GM19035 (cell line): ENCODE measurements around the gene R3HDM1.
"Not testable (repeated sequence)": the region's sequence is repeated elsewhere in the genome, so short reads cannot be mapped to it uniquely, and the experiment has no call there.

ENCODE experiments used
- ATAC-seq: cut with Tn5 transposase; IDR thresholded peaks from one replicate; pipeline ENCODE4 v1.9.1; 2021; ENCODE audit not compliant: unreplicated experiment

The R3HDM1 gene

DNA sequence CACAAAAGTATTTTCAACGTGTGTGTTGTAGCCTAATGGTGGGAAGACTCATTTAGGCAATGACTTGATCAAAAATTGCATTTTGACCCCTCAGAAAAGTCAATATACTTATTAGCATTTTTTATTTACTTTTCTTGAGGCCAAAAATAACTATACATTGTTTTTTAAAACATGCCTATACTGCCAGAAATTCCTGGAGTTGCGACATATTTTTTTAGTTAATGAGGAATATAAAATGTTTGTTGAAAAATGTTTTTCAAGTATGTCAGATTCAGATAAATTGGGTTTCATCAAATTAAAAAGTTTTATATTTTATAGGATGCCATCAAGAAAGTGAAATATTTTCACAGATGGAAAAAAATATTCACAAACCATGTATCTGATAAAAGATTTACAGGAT is 39.6 kb downstream of the R3HDM1 start:
- ATAC-seq = no peak

DNA sequence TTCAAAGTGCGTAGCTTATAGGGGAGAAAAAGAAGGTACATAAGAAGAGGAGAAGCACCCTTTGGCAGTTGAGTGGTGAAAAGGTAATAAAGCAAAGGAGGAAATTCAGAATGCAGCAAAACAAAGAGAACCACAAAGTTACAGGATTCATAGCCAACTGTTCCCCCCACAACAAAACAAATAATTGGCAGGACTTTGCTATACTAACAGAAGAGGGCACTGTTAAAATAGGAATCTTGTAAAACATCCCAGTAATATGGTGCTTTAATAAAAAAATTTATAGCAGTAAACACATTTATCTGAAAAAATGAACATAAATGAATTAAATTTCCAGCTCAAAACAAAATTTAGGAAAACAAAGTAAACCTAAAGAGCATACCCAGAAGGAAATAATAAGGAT is 42.3 kb downstream of the R3HDM1 start:
- ATAC-seq = no peak

DNA sequence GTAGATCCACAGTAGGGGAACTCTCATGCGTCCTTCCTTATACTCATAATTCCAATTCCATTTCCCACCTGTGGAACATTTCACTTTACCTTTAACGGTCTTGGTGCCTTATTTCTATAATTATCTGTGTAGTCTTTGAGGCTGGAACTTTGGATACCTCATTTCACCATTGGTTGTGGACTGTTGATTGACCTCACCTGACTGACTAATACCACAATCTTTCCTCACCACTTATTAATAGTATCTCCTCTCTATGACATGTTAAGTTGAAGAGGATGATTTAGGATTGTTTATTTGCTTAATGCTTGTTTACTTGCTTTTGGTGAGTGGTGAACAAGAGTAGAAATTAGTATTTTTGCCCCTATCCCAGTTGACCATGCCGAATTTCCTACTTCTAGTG is 50.0 kb downstream of the R3HDM1 start:
- no peak for ATAC-seq

DNA sequence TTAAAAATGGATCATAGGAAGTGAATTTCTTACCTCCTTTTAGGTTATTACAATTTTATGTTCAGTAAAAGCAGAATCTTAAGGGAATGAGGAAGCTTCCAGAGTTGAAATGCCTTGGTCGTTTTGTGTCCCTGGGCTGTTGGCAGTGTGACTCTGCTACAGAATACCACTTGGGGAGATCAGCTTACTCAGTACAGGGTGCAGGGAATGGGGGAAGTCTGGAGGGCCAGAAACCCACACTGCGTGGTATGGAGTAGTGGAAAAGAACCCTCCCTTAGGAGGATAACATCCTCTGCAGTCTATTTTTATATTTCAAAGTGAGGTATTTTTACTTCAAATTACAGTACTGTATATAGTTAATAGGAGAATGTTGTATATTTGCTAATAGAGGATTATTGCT is 51.1 kb downstream of the R3HDM1 start:
- ATAC-seq = no peak

DNA sequence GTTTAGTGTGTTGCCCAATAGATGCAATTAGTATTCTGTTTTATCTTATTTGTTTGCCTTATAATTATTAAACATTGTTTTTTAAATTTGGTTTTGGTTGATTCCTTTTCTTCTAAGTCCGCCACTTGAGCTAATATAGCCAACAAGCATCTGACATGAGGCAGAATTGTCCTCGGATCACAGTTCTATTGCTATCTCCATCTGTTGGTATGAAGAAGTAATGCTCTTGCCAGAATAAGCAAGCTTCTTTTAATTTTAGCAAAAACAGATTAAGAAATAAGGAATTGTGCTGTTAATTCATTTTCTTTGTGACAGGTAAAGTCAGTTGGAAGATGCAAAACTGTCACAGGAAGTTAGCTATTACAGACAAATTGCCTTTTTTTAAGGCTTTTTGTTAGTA is 54.3 kb downstream of the R3HDM1 start:
- ATAC-seq = no peak

DNA sequence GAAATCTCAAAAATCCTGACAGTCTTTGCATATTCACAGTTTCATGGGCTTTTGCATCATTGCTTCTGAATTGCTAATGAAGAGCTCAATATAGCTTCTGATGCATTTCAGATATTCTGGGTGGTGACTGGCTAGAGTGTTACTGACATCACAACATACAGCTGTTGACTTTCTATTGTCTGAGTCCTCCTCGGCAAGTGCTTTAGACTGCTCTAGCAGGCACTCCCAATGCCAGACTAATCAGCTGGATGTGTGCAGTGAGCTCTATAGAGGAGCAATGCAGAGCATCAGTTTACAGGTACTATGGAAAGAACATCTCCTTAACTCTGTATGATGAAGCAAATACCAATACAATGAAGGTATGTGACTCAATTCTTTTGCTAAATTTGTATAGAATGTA is 54.9 kb downstream of the R3HDM1 start:
- peak; percentile 48 for ATAC-seq

DNA sequence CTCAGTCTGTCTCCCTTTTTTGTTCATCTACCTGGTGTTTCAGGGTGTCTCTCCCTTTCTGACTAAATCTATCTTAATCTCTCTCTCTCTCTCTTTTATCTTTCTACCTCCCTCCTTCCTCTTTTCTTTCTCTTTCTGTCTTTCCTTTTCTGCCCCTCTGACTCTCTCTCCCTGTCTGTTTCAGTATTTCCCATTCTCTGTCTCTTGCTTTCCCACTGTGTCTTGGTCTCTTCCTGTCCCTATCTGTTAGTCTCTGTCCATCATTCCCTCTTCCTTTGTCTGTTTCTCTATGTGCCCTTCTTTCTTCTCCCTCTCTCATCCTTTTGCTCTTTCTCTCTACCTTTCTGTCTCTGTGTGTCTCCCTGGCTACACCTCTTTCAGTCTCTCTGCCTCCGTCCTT is 56.7 kb downstream of the R3HDM1 start:
- no peak for ATAC-seq

DNA sequence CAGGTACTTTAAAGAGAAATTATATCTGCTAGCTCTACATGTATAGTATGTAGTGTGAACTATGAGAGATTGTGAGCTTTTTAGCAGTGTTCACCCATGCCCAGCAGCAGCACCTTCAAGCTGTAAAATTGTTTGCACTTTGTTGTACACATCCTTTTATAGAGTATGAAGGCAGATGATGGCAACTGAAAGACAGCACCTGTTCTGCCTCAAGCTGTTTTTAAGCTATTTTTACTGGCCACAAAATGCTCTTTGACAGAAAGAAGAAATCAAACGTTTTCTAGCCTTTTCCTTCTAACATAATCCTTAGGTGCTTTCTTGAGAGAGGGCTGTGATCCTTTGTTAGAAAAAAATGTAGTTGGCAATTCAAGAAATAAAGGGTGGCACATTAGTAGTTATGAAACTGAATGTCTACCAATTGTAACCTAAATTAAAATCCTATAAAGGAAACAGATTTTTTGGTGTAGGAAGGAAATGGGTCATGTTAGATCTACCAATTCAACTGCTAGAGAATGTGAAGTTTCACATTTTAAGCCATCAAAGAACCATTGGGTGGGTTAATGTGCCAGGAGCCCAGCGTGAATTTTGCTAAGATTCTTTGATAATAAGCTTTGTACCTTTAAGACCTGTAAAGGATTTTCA is 59.5 kb downstream of the R3HDM1 start:
- no peak for ATAC-seq

DNA sequence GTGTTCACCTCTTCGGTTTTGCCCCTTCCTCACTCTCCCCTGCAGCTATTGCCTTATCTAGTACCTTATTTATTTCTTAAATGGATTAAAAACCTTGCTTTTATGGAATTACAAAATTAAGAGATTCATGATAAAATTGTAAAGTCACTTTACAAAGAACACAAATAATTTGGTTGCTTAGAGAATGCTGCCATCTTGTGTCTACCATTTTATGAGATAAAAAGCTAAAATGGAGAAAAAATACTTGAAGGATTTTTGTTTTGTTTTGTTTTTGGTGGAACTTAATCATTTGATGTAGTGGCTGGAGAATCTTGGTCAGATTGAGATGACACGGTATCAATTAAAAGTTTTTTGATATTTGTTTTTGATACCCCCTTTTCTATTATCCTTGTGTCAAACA is 69.6 kb downstream of the R3HDM1 start:
- ATAC-seq = no peak

DNA sequence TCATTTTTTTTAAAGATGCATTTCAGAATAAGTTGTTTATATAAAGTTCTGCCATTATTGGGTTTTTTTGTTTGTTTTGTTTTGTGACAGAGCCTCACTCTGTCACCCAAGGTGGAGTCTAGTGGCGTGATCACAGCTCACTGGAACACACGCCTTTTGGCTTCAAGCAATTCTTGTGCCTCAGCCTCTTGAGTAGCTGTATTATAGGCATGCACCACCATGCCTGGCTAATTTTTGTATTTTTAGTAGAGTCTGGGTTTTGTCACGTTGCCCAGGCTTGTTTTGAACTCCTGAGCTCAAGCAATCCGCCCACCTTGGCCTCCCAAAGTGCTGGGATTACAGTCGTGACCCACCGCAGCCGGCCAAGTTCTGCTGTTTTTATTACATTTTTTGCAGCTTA is 72.3 kb downstream of the R3HDM1 start:
- no peak for ATAC-seq

DNA sequence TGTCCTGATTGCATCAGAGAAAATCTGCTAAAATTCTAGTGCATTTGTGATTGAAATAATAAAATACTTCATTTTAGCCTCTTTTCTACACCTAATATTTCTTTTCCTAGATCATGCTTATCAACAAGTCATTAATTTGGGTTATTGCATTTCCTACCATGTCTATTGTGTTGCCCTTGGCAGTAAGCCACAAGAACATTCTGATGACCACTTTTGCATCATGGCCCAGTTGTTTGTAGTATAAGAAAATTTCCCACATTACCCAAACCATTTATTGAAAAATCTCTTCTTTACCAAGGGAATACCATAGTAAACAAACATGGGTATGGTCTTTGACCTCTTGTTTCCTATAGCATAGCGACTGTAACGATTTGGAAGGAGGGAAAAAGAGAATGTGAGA is 76.3 kb downstream of the R3HDM1 start:
- no peak for ATAC-seq

DNA sequence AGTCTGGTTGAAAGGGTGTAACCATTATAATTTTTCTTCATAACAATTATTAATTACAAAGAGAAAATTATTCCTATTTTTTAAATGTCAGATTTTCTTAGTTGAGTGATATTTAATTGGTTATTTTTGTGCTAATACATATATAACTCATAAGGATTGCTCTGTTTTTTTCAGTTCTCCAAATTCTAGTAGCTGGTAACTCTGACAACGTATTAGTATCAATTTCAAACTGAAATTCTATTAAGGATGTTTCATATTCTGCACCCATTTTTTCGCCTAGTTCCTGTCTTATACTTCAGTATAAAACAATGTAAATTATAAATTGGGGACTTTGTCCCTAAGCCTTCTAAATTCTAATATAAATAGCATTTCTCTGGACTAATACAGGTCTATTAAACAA is 81.0 kb downstream of the R3HDM1 start:
- no peak for ATAC-seq

DNA sequence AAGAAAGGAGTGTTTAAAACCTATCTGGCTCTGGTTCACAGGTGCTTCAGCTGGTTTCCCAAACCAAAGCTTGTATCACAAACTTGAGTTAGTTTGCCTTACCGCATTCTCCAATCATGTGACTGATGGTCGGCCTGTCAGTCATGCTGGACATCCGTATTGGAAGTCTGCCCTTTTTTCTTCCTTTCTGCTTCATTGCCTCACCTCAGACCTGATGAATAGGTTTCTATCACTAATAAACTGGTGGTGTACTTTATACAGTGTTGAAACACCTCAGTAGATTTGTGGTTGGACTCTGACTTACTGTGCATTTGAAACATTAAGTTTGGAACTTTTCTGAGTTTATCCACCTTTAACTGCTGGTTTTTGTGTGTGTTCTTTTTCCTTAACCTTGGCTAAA is 84.1 kb downstream of the R3HDM1 start:
- ATAC-seq = no peak

DNA sequence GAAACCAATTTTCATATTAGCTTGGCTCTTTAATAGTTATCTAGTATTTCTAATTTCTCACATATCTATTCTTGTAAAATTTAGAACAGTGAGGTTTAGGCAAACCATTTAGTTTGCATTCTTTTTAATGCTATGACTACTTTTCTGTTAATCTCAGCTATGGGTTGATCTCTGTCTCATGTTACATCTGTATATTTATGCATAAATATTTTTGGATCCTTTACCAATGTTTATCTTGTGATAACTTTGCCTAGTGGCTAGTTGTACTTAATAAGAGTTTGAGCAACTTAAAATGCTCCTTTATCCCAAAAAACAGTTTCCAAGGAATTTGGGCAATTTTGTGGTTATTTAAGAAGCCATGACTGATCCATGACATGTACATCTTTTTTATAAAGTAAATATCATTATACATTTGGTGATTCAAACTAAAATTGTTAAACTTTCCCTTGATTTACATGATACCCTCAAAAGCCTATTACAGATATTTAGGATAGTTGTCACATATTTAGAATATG is 86.3 kb downstream of the R3HDM1 start:
- ATAC-seq = no peak

DNA sequence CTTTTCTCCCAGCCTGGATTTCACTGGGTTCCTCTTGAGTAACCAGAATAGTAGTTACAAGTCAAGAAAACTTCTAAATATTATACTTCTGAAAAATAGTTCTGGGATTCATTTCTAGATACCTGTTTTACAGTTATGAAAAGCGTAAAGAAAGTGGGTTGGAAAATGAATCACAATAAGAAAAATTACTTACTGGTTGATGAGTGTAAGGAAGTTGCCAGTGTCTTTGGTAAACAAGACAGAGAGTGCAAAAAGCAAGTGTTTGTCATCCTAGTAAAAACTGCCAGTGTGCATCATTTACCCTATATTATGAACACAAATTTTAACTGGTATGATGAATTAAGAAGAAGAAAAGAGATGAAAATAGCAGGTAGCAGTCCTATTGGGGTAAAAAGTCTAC is 88.9 kb downstream of the R3HDM1 start:
- no peak for ATAC-seq

DNA sequence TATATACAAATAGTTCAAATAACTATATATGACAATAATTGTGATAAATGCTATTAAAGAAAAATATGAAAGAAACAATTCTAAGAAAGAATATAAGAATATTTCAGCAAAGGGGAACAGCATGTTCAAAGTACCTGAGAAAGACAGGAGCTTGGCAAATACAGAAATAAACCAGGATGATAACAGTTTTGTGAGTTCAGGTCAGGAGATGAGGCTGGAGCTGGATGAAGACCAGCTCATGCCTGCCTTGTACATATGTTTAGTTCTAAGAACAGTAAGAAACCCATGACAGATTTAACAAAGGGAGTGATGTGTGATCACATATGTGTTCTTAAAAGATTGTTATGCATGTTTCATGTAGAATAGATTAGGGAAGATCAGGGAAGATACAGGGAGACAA is 98.2 kb downstream of the R3HDM1 start:
- ATAC-seq = no peak

DNA sequence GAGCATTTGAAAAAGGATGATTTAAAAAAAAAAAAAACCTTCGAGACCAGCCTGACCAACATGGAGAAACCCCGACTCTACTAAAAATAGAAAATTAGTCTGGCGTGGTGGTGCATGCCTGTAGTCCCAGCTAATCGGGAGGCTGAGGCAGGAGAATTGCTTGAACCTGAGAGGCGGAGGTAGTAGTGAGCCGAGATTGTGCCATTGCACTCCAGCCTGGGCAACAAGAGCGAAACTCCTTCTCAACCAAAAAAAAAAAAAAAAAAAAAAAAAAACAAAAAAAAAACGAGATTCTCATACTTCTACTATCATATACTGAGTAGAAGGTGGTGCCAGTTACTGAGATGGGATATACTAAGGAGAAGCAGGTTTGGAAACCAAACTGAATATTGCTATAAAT is 98.8 kb downstream of the R3HDM1 start:
- ATAC-seq = not testable (repeated sequence)

DNA sequence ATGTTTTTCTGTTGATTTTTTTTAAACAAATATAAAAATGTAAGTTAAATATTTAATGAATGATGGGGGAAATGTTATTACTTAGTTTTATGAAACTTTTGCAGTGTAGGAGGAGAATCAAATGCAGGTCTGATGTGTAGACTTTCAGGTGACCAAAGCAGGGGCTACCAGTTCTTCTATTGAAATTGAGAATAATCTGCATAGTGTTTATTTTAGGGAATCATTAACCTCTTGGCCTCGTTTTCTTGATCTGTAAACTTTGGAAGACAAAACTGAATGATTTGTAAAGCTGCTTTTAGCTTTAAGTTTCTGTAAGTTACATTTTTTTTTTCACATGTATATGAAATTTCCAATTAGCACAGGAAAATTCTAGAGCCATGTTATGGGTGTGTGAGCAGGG is 99.2 kb downstream of the R3HDM1 start:
- no peak for ATAC-seq

DNA sequence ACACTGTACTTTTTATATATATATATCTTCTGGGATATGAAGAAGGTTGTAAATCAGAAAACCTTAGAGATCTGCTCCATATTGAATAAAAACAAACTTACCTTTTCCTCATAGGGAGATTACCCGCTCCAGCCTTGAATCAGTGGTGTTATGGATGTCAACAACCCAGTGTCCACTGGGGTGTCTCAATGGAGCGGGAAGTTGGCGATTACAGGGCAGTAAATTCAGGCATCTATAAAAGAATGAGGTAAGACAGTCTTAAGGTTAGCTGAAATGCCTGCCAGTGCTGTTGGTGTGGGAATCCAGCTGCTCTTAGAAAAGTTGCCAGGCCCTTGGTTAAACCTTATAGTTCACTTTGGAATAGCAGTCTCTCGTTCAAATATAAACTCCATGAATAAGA is 102.3 kb downstream of the R3HDM1 start:
- ATAC-seq = no peak

DNA sequence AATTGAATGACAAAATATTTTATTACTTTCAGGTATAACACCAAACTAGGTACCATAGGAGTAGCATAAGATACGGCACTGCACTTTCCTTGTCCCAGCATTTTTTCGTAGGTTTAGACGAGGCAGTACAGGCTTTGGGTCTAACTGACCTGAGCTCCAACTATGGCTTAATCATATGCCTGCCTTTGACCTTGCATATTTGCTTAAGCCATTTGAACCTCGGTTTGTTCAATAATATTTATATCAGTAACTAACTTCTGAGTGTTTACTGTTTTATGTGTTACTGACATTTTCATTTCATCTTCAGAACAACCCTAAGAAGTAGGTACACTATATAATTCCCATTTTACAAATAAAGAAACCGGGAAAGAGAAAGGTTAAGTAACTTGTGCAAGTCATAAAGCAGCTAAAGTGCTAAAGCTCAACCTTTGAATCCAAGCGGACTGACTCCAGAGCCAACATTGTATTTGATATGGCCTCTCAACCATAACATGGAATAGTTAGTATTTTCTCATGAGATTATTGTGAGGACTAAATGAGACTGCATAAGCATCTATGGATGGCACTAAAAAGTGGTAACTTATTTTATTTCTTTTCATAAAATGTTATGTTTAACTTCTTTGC is 104.0 kb downstream of the R3HDM1 start:
- no peak for ATAC-seq

DNA sequence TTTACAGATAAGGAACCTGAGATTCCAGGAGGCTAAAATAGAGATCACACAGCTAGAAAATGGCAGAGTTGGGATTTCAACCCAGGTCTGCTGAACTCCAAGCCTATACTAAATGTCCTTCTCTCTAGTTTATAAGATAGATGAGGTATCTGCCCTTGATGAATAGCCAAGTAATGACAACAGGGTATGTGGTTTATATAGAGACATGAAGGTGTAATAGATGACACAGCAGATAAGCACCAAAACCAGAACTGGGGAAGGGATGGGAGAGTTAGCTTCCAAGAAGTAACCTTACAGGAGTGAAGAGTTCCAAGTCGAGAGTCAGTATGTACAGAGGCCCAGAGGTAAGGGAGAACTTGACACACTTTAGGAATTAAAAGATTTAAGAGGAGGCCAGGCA is 105.7 kb downstream of the R3HDM1 start:
- peak; percentile 9 for ATAC-seq

DNA sequence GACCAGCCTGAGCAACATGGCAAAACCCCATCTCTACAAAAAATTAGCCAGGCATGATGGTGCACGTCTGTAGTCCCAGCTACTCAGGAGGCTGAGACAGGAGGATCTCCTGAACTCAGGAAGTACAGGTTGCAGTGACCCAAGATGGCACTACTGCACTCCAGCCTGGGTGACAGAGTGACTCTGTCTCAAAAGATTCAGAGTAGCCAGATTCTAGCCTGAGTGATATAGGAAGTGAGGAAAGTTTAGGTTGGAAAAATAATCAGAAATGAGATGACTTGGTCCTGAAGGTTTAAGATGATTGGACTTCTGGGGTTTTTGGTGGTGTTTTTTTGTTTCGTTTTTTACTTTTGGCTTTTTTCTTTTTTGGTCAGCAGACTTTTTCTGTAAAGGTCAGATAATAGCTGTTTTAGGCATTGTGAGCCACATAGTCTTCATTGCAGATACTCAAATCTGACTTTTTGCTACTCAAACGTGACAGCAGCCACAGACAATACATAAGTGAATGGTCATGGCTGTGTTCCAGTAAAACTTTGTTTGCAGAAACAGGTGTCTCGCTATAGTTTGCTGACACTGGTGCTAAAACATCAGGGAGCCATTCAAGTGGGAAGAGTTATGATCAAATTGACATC is 106.3 kb downstream of the R3HDM1 start:
- ATAC-seq = peak; percentile 70

DNA sequence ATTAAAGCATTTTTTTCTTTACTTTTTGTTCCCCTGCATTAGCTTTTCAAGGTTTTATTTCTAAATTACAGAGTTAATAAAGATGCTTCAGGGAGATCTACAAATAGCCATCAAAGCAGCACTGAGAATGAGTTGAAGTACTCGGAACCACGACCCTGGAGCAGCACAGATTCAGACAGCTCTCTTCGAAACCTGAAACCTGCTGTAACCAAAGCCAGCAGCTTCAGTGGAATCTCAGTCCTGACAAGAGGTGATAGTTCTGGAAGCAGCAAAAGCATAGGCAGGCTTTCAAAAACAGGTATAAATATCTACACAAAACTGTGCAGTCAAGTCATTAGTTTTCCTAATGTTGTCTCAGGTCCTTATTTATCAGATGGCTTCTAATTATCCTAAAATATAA is 107.5 kb downstream of the R3HDM1 start:
- ATAC-seq = no peak
